ENCODE results near the gene CRACR2A.

GRCh38 chr12:3632256-3632655 is 120.7 kb downstream of the CRACR2A start:
- TF ChIP-seq POLR2A (IDR thresholded peaks at IDR 0.05), result no peak
- no peak for TF ChIP-seq CTCF (IDR thresholded peaks at IDR 0.05)

Data from right lobe of liver (tissue), 4 donors.